Dermis microvascular lymphatic vessel endothelial cell (primary cell): ENCODE results near the gene GPR141. TPM values are rescaled to one million over a fixed set of nuclear protein-coding genes. Genes with fewer than 3 reads are reported as not detected.

ENCODE experiments used
- DNase-seq, 2 donors: peaks; one replicate each; pipeline versions ENCODE4 v3.0.0 to v3.0.0-alpha.2; 2010; ENCODE audit warnings: low read depth in 2 of 2
- total RNA-seq: library from RNA; depleted of rRNA; stranded (reverse); fragments of >200 nt; gene quantifications from 2 replicates; pipeline ENCODE4 v1.2.1, GENCODE V29; 2014

GPR141 gene
- total RNA-seq, result 0.13 TPM in 2 replicates

GRCh38 chr7:37683246-37684120, at the start of gene GPR141:
TSS of gene GPR141 (plus strand) at chr7:37683766. CDS start at chr7:37740394, 56,628 bp downstream.
- no peak for DNase-seq

- no peak for DNase-seq
These were observed 48.2 kb upstream of the GPR141 start for GRCh38 chr7:37635346-37635745.

GRCh38 chr7:37642028-37642540, 41.5 kb upstream of the GPR141 start:
- DNase-seq, result no peak

- no peak for DNase-seq
These were observed 39.7 kb upstream of the GPR141 start for GRCh38 chr7:37643876-37644275.

- no peak for DNase-seq
These were observed 38.1 kb upstream of the GPR141 start for GRCh38 chr7:37645282-37646050.

- DNase-seq, result no peak
These were observed 26.5 kb upstream of the GPR141 start for GRCh38 chr7:37656913-37657530.

- no peak for DNase-seq
These were observed 25.8 kb upstream of the GPR141 start for GRCh38 chr7:37657816-37658215.

- no peak for DNase-seq
These were observed 23.5 kb upstream of the GPR141 start for GRCh38 chr7:37659971-37660565.

- DNase-seq, result no peak
These were observed 23.0 kb upstream of the GPR141 start for GRCh38 chr7:37660614-37661013.

GRCh38 chr7:37663693-37664092, 19.9 kb upstream of the GPR141 start:
- DNase-seq, result no peak

- DNase-seq, result no peak
These were observed 18.1 kb upstream of the GPR141 start for GRCh38 chr7:37665352-37666022.

- no peak for DNase-seq
These were observed 17.4 kb upstream of the GPR141 start for GRCh38 chr7:37666026-37666799.

- DNase-seq, result no peak
These were observed 13.7 kb upstream of the GPR141 start for GRCh38 chr7:37669818-37670217.

GRCh38 chr7:37670436-37670835, 13.1 kb upstream of the GPR141 start:
- DNase-seq, result peak in 1 of 2 donors; percentile 6

GRCh38 chr7:37671876-37672275, 11.7 kb upstream of the GPR141 start:
- DNase-seq, result no peak

- DNase-seq, result no peak
These were observed 10.6 kb upstream of the GPR141 start for GRCh38 chr7:37672926-37673325.

- DNase-seq, result no peak
These were observed 10.0 kb upstream of the GPR141 start for GRCh38 chr7:37673523-37673922.

- no peak for DNase-seq
These were observed 9.0 kb upstream of the GPR141 start for GRCh38 chr7:37674531-37674930.

GRCh38 chr7:37675749-37676148, 7.8 kb upstream of the GPR141 start:
- no peak for DNase-seq

- no peak for DNase-seq
These were observed 1.4 kb downstream of the GPR141 start for GRCh38 chr7:37684927-37685326.
